Liver (tissue), 9 donors: ENCODE data around the gene CYP8B1. TPM values are rescaled to one million over a fixed set of nuclear protein-coding genes. Genes with fewer than 3 reads are reported as not detected.

Experiments used
- DNase-seq: peaks from one replicate; pipeline ENCODE4 v3.0.0-alpha.2; 2017; ENCODE audit warnings: low spot score
- H3K27ac ChIP-seq, 2 donors: one replicate each; pipeline ENCODE4 v1.7.0; 2013; ENCODE audit warnings: inconsistent platforms in 2 of 2, low read length in 2 of 2, control low read depth in 1 of 2, low read depth in 1 of 2, mild to moderate bottlenecking in 1 of 2
- H3K27me3 ChIP-seq, 4 donors: one replicate each; pipeline versions ENCODE4 v1.6.1 to v1.7.0; 2013; ENCODE audit warnings: low read length in 3 of 4, inconsistent platforms in 1 of 4, mild to moderate bottlenecking in 1 of 4, moderate library complexity in 1 of 4; ENCODE audit not compliant: control insufficient read depth in 4 of 4, insufficient read depth in 4 of 4
- H3K36me3 ChIP-seq, 4 donors: one replicate each; pipeline versions ENCODE4 v1.6.1 to v1.7.0; 2013; ENCODE audit warnings: low read length in 3 of 4, mild to moderate bottlenecking in 3 of 4, low read depth in 1 of 4, moderate library complexity in 1 of 4; ENCODE audit not compliant: control insufficient read depth in 4 of 4, insufficient read depth in 3 of 4
- H3K4me1 ChIP-seq, 4 donors: one replicate each; pipeline versions ENCODE4 v1.6.1 to v1.7.0; 2013; ENCODE audit warnings: low read length in 3 of 4, mild to moderate bottlenecking in 3 of 4, moderate library complexity in 1 of 4; ENCODE audit not compliant: control insufficient read depth in 4 of 4, insufficient read depth in 4 of 4
- H3K4me3 ChIP-seq, 3 donors: one replicate each; pipeline versions ENCODE4 v1.6.1 to v1.7.0; 2013; ENCODE audit warnings: low read length in 3 of 3, control low read depth in 1 of 3, low read depth in 1 of 3, mild to moderate bottlenecking in 1 of 3
- H3K9ac ChIP-seq, 2 donors: one replicate each; pipeline ENCODE4 v1.7.0; 2013; ENCODE audit warnings: low read length in 2 of 2, mild to moderate bottlenecking in 2 of 2, moderate library complexity in 2 of 2, control low read depth in 1 of 2, low read depth in 1 of 2
- H3K9me3 ChIP-seq, 4 donors: one replicate each; pipeline versions ENCODE4 v1.6.1 to v1.7.0; 2013; ENCODE audit warnings: low read length in 3 of 4; ENCODE audit not compliant: control insufficient read depth in 4 of 4
- ATF3 ChIP-seq: IDR thresholded peaks from 2 replicates; pipeline ENCODE4 v1.6.1; 2016; ENCODE audit warnings: antibody characterized with exemption
- CTCF ChIP-seq: fragments of 150-350 bp; IDR thresholded peaks from 2 replicates; pipeline ENCODE4 v1.5.1; 2017; ENCODE audit warnings: improper control_type of control experiment, low read depth, low read length; ENCODE audit not compliant: missing input control
- EGR1 ChIP-seq, 2 donors: IDR thresholded peaks; 2 replicates each; pipeline ENCODE4 v1.6.1; 2016 to 2018; ENCODE audit warnings: antibody characterized with exemption in 2 of 2, low read depth in 2 of 2
- FOXA1 ChIP-seq: IDR thresholded peaks from 2 replicates; pipeline ENCODE4 v1.6.1; 2016; ENCODE audit warnings: antibody characterized with exemption
- FOXA2 ChIP-seq: IDR thresholded peaks from 2 replicates; pipeline ENCODE4 v1.6.1; 2016; ENCODE audit warnings: antibody characterized with exemption
- GABPA ChIP-seq, 2 donors: IDR thresholded peaks in 1 of 2; conservative IDR thresholded peaks in 1 of 2; 2 replicates each; pipeline ENCODE4 v1.6.1; 2016; ENCODE audit warnings: antibody characterized with exemption in 2 of 2, mild to moderate bottlenecking in 1 of 2, moderate library complexity in 1 of 2
- HNF4A ChIP-seq, 2 donors: conservative IDR thresholded peaks; 2 replicates each; pipeline ENCODE4 v1.6.1; 2016; ENCODE audit warnings: antibody characterized with exemption in 2 of 2, mild to moderate bottlenecking in 2 of 2
- HNF4G ChIP-seq: IDR thresholded peaks from 2 replicates; pipeline ENCODE4 v1.6.1; 2016; ENCODE audit warnings: antibody characterized with exemption
- JUND ChIP-seq, 2 donors: IDR thresholded peaks; 2 replicates each; pipeline ENCODE4 v1.6.1; 2016; ENCODE audit warnings: antibody characterized with exemption in 2 of 2
- MAX ChIP-seq: IDR thresholded peaks from 2 replicates; pipeline ENCODE4 v1.6.1; 2016; ENCODE audit warnings: antibody characterized with exemption
- NR2F2 ChIP-seq: IDR thresholded peaks from 2 replicates; pipeline ENCODE4 v1.6.1; 2016; ENCODE audit warnings: antibody characterized with exemption
- RAD21 ChIP-seq, 2 donors: IDR thresholded peaks; 2 replicates each; pipeline ENCODE4 v1.6.1; 2016; ENCODE audit warnings: antibody characterized with exemption in 2 of 2, mild to moderate bottlenecking in 2 of 2
- RXRA ChIP-seq, 2 donors: IDR thresholded peaks; 2 replicates each; pipeline ENCODE4 v1.6.1; 2017 to 2018; ENCODE audit warnings: antibody characterized with exemption in 2 of 2, mild to moderate bottlenecking in 1 of 2
- SP1 ChIP-seq: IDR thresholded peaks from 2 replicates; pipeline ENCODE4 v1.6.1; 2018; ENCODE audit warnings: antibody characterized with exemption, mild to moderate bottlenecking
- TAF1 ChIP-seq: conservative IDR thresholded peaks from 2 replicates; pipeline ENCODE4 v1.6.1; 2016; ENCODE audit warnings: antibody characterized with exemption, mild to moderate bottlenecking
- YY1 ChIP-seq: IDR thresholded peaks from 2 replicates; pipeline ENCODE4 v1.6.1; 2016; ENCODE audit warnings: antibody characterized with exemption, mild to moderate bottlenecking
- WGBS: extraction: QIAGEN DNeasy Blood & Tissue Kit; methylation state at CpG from one replicate; pipeline ENCODE4 v1.1.7; 2013; 5-methylcytosine and 5-hydroxymethylcytosine counted together
- polyA plus RNA-seq, 2 donors: library from polyadenylated mRNA; stranded (reverse) in 1 of 2; unstranded in 1 of 2; fragments of 200-250 nt in 1 of 2; fragments of >200 nt in 1 of 2; fragmentation: Nextera tagmentation in 1 of 2; extraction: Ambion mirVana in 1 of 2; gene quantifications; one replicate each; pipeline versions ENCODE4 v1.2.1 to v1.2.3, GENCODE V29; 2013 to 2015
- total RNA-seq, 2 donors: library from RNA; depleted of rRNA; stranded (reverse); fragments of >200 nt; gene quantifications; one replicate each; pipeline ENCODE4 v1.2.3, GENCODE V29; 2014
- TF ChIP-seq, protein P1 (sequence below): IDR thresholded peaks from 2 replicates; pipeline ENCODE4 v1.6.1; 2016; ENCODE audit warnings: antibody characterized with exemption, mild to moderate bottlenecking
- donor health status: healthy.
- donor health status: healthy.
- donor health status: healthy.
- donor health status: healthy.
- donor health status: healthy.

Gene CYP8B1
- total and polyA plus RNA-seq, 4 donors = 21.2 to 490 (median 223) TPM

GRCh38 chr3:42876401-42876800 is 722 bp upstream of the CYP8B1 start:
- Histone ChIP-seq H3K9me3 (no peaks in the 10 kb centered on the region), H3K27ac (peak overlapping the region; percentile 85 to 90), H3K4me1 (peaks cover 5 to 43% (median 30%) of the 10 kb centered on the region in 4 donors), H3K36me3 (no peaks in the 10 kb centered on the region), H3K27me3 (no peaks in the 10 kb centered on the region), H3K9ac (no peak overlapping the region), H3K4me3 (peak overlapping the region in 1 of 3 donors; percentile 3)
- WGBS = 17% methylated on average over 1 of the region's 1 CpG
- TF ChIP-seq HNF4A (conservative IDR thresholded peaks at IDR 0.05) = no peak
- no peak for TF ChIP-seq GABPA (IDR thresholded peaks at IDR 0.05 in 1 of 2, conservative IDR thresholded peaks at IDR 0.05 in 1 of 2)
- TF ChIP-seq FOXA2 = no peak
- TF ChIP-seq HNF4G = no peak
- no peak for TF ChIP-seq YY1
- TF ChIP-seq, protein P1, sequence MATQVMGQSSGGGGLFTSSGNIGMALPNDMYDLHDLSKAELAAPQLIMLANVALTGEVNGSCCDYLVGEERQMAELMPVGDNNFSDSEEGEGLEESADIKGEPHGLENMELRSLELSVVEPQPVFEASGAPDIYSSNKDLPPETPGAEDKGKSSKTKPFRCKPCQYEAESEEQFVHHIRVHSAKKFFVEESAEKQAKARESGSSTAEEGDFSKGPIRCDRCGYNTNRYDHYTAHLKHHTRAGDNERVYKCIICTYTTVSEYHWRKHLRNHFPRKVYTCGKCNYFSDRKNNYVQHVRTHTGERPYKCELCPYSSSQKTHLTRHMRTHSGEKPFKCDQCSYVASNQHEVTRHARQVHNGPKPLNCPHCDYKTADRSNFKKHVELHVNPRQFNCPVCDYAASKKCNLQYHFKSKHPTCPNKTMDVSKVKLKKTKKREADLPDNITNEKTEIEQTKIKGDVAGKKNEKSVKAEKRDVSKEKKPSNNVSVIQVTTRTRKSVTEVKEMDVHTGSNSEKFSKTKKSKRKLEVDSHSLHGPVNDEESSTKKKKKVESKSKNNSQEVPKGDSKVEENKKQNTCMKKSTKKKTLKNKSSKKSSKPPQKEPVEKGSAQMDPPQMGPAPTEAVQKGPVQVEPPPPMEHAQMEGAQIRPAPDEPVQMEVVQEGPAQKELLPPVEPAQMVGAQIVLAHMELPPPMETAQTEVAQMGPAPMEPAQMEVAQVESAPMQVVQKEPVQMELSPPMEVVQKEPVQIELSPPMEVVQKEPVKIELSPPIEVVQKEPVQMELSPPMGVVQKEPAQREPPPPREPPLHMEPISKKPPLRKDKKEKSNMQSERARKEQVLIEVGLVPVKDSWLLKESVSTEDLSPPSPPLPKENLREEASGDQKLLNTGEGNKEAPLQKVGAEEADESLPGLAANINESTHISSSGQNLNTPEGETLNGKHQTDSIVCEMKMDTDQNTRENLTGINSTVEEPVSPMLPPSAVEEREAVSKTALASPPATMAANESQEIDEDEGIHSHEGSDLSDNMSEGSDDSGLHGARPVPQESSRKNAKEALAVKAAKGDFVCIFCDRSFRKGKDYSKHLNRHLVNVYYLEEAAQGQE = no peak
- TF ChIP-seq RAD21 (IDR thresholded peaks at IDR 0.05) = no peak
- no peak for TF ChIP-seq ATF3
- no peak for TF ChIP-seq RXRA (IDR thresholded peaks at IDR 0.05)
- TF ChIP-seq EGR1 (IDR thresholded peaks at IDR 0.05; ENCODE audit: low read depth in 2 of 2) = no peak
- no peak for TF ChIP-seq TAF1
- TF ChIP-seq CTCF = no peak
- no peak for TF ChIP-seq JUND (IDR thresholded peaks at IDR 0.05)
- TF ChIP-seq MAX = no peak
- no peak for TF ChIP-seq FOXA1
- TF ChIP-seq NR2F2 = no peak
- no peak for TF ChIP-seq SP1
- DNase-seq = no peak

DNA sequence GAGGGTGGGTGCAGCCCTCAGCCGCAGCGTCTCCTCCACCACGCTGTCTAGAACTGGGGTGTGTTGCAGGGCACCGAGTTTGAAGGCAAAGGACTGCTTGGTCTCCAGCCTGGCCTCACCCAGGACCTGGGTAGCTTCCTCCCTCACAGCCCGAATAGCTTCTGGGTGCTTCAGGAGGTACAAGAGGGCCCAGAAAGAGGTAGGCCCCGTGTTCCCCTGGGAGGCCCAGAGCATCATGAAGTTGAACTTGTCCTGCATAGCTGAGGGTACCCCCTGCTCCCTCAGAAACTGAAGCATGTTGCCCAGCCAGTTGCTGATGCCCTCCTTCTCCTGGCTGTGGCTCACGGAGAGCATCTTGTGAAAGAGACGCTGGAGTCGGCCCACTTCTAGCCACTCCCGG is 930 bp downstream of the CYP8B1 start:
- Histone ChIP-seq H3K9ac (peak overlapping the region; percentile 13 to 91), H3K27ac (peak overlapping the region; percentile 85 to 90), H3K36me3 (no peaks in the 10 kb centered on the region), H3K4me1 (peaks cover 5 to 42% (median 31%) of the 10 kb centered on the region in 4 donors), H3K9me3 (no peaks in the 10 kb centered on the region), H3K27me3 (no peaks in the 10 kb centered on the region), H3K4me3 (peak overlapping the region; percentile 62 to 91 (median 88))
- DNase-seq = no peak
- 37% methylated on average over 10 of the region's 10 CpGs for WGBS
- TF ChIP-seq ATF3 = no peak
- TF ChIP-seq JUND (IDR thresholded peaks at IDR 0.05) = peak in 1 of 2 donors; percentile 41
- TF ChIP-seq MAX = no peak
